Upper lobe of right lung (tissue), 1 donor: ENCODE data around the gene SAMD4B. TPM values are rescaled to one million over a fixed set of nuclear protein-coding genes. Genes with fewer than 3 reads are reported as not detected.

ENCODE experiments used
- ATAC-seq: fragments of 200-7000 bp; cut with Tn5 transposase; one replicate; pipeline ENCODE4 v1.9.1; 2020; ENCODE audit warnings: mild to moderate bottlenecking, moderate library complexity
- DNase-seq: peaks from one replicate; pipeline ENCODE4 v3.0.0-alpha.2; 2020
- H3K27ac ChIP-seq: fragments of 200-600 bp; one replicate; pipeline ENCODE4 v1.8.0; 2022
- H3K27me3 ChIP-seq: fragments of 200-600 bp; one replicate; pipeline ENCODE4 v1.8.0; 2022; ENCODE audit warnings: mild to moderate bottlenecking
- H3K36me3 ChIP-seq: fragments of 200-600 bp; one replicate; pipeline ENCODE4 v1.8.0; 2022
- H3K4me1 ChIP-seq: fragments of 200-600 bp; one replicate; pipeline ENCODE4 v1.8.0; 2022
- H3K4me3 ChIP-seq: fragments of 200-600 bp; one replicate; pipeline ENCODE4 v1.8.0; 2022; ENCODE audit warnings: mild to moderate bottlenecking
- H3K9me3 ChIP-seq: fragments of 200-600 bp; one replicate; pipeline ENCODE4 v1.8.0; 2022
- intact Hi-C: fragments of 100-400 bp; cut with DNase I; formaldehyde crosslinking; loops from one replicate; pipeline ENCODE4 v1.11.0; 2022
- total RNA-seq: library from RNA; stranded (reverse); fragmentation: NEBNext Ultra II Directional; extraction: Animal tissue kit (Norgen Biotek cat#: 25700); gene quantifications from one replicate; pipeline ENCODE4 v1.2.1, GENCODE V29; 2021
- TF ChIP-seq, protein P1 (sequence below): fragments of 200-600 bp; IDR thresholded peaks from one replicate; pipeline ENCODE4 v1.8.0; 2022; ENCODE audit warnings: antibody characterized with exemption
- donor health status: DM: no; HTN: yes; CAD: no; lungs with severe emphysema.

Gene SAMD4B
- total RNA-seq, 1 donor from 2014 or later, result 81.2 TPM

DNA sequence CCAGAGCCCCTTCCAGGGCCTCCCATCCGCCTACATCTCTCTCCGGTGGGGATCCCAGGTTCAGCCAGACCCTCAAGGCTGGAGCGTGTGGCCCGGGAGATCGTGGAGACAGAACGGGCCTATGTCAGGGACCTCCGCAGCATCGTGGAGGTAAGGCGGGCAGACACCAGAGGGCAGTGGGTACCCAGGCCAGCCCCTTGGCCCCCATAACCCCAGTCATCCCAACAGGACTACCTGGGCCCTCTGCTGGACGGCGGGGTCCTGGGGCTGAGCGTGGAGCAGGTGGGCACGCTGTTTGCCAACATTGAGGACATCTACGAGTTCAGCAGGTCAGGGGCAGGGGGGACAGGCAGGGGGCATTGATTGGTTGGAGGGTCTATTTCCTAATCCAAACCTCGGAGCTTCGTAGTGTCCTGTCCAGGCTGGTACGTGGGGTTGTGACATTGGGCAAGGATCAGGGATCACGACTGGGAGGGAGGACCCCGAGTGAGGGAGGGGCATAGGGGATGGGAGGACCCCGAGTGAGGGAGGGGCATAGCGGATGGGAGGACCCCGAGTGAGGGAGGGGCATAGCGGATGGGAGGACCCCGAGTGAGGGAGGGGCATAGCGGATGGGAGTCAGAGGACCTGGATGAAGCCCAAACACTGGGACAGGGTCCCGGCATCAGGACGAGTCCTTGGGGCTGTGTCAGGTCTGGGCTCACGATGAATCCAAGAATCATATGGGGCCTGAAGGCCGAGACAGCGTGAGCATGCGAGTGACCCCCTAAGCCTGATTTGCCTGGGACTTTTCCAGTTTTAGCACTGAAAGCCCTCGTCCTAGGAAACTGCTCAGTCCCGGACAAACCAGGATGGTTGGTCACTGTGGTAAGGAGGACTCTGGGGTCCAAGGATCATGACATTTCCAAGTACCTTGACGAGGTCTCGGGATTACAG lies 73.2 kb downstream of the SAMD4B start:
- Histone ChIP-seq H3K4me3 (peak overlapping the region; percentile 81), H3K4me1 (peaks cover 29% of the 10 kb centered on the region)
- intact Hi-C loops, result no loop called here

DNA sequence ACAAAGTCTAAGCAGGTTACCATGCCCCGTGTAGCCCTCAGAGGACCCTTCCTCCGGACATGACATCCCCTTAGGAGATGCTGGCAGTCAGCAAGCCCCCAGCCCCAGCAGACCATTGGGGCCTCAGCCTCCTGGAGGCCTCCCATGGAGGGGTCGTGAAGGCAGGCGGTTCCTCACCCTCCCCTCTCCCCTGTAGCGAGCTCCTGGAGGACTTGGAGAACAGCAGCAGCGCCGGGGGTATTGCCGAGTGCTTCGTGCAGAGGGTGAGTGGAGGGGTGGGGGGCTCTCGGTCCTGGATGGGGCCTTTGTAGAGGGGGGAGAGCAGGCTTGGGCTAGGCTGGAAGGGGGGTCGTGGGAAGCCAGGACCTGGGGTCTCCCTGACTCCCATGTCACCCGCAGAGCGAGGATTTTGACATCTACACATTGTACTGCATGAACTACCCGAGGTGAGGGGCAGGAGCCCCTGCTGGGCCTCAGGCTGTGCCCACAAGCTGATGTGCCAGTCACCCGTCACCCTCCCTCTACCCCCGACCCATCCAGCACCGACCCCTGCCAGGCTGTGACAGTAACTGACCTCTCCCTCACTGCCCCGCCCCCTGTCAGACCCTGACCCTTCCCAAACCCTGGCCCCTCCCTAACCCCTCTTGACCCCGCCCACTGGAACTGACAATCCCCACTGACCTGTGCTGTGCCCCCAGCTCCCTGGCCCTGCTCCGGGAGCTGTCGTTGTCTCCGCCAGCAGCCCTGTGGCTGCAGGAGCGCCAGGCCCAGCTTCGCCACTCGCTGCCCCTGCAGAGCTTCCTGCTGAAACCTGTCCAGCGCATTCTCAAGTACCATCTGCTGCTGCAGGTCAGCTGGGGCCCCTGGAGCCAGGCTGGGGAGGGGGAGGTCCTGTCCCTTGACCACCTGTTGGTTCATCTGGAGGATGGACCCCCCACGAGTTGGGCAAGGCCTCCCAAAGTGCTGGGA lies 74.2 kb downstream of the SAMD4B start:
- ATAC-seq (no peak), DNase-seq (no peak)
- no peaks in the 10 kb centered on the region for H3K9me3 ChIP-seq
- H3K36me3 ChIP-seq, result peaks cover 10% of the 10 kb centered on the region
- H3K27ac ChIP-seq, result no peak overlapping the region
- TF ChIP-seq, protein P1, sequence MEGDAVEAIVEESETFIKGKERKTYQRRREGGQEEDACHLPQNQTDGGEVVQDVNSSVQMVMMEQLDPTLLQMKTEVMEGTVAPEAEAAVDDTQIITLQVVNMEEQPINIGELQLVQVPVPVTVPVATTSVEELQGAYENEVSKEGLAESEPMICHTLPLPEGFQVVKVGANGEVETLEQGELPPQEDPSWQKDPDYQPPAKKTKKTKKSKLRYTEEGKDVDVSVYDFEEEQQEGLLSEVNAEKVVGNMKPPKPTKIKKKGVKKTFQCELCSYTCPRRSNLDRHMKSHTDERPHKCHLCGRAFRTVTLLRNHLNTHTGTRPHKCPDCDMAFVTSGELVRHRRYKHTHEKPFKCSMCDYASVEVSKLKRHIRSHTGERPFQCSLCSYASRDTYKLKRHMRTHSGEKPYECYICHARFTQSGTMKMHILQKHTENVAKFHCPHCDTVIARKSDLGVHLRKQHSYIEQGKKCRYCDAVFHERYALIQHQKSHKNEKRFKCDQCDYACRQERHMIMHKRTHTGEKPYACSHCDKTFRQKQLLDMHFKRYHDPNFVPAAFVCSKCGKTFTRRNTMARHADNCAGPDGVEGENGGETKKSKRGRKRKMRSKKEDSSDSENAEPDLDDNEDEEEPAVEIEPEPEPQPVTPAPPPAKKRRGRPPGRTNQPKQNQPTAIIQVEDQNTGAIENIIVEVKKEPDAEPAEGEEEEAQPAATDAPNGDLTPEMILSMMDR, result no peak
- H3K27me3 ChIP-seq, result no peaks in the 10 kb centered on the region
- no peak overlapping the region for H3K4me3 ChIP-seq
- intact Hi-C loops, result no loop called here
- H3K4me1 ChIP-seq, result peaks cover 18% of the 10 kb centered on the region

More for the DNA sequence above, 73.2 kb downstream of the SAMD4B start:
- Histone ChIP-seq H3K27me3 (no peaks in the 10 kb centered on the region), H3K27ac (no peak overlapping the region), H3K36me3 (peaks cover 10% of the 10 kb centered on the region), H3K9me3 (no peaks in the 10 kb centered on the region)
- ATAC-seq (no peak), DNase-seq (no peak)
- TF ChIP-seq, protein P1, result no peak

- Histone ChIP-seq H3K9me3 (no peaks in the 10 kb centered on the region), H3K36me3 (peaks cover 10% of the 10 kb centered on the region), H3K4me1 (peaks cover 16% of the 10 kb centered on the region), H3K4me3 (no peak overlapping the region), H3K27ac (no peak overlapping the region), H3K27me3 (no peaks in the 10 kb centered on the region)
- intact Hi-C loops, result no loop called here
- no peak for DNase-seq
- TF ChIP-seq, protein P1, result no peak
- no peak for ATAC-seq
Measured at GRCh38 chr19:39417463-39418181, 75.4 kb downstream of the SAMD4B start.

DNA sequence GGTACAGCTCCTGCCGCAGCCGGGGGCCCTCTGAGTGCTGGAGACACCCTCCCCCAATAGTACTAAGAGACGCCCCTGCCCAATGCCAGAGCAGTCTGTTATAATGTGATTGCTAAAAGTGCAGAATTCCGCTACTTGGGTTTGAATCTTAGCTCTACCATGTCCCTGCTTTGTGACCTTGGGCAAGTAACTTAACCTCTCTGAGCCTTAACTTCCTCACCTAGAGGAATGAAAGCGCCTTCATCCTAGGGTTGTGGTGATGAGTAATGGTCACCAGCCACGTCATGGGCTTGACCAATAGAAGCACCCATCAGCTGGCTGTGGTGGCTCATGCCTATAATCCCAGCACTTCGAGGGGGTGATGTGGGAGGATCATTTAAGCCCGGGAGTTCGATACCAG lies 76.8 kb downstream of the SAMD4B start:
- no peaks in the 10 kb centered on the region for H3K27me3 ChIP-seq
- H3K4me3 ChIP-seq, result no peak overlapping the region
- intact Hi-C loops, result no loop called here
- peaks cover 10% of the 10 kb centered on the region for H3K36me3 ChIP-seq
- H3K4me1 ChIP-seq, result peaks cover 12% of the 10 kb centered on the region
- no peak for ATAC-seq
- DNase-seq, result no peak
- no peak overlapping the region for H3K27ac ChIP-seq
- TF ChIP-seq, protein P1, result no peak
- H3K9me3 ChIP-seq, result no peaks in the 10 kb centered on the region

DNA sequence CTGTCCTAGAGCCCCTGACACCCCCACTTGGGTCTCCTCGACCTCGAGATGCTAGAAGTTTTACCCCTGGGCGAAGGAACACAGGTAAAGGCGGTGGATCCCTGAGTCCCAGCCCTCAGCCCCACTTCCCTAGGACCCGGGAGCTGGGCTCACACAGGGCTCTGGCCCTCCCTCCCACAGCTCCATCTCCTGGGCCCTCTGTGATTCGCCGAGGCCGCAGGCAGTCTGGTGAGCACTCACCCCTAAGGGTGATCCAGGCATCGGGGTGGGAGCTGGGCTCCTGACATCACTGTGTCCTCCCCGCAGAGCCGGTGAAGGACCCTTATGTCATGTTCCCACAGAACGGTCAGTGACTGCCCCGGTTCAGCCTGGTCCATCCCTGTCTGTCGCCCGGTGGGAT lies 78.5 kb downstream of the SAMD4B start:
- TF ChIP-seq, protein P1, result no peak
- Histone ChIP-seq H3K36me3 (peaks cover 13% of the 10 kb centered on the region), H3K9me3 (no peaks in the 10 kb centered on the region), H3K4me1 (no peaks in the 10 kb centered on the region), H3K27ac (no peak overlapping the region), H3K27me3 (no peaks in the 10 kb centered on the region), H3K4me3 (no peak overlapping the region)
- intact Hi-C loops, result no loop called here
- DNase-seq, result no peak
- no peak for ATAC-seq
